Astrocyte of the cerebellum (primary cell): ENCODE results near the gene CECR2.
"Not testable (repeated sequence)": the region's sequence is repeated elsewhere in the genome, so short reads cannot be mapped to it uniquely, and the experiment has no call there.

Source experiments
- DNase-seq: peaks from one replicate; pipeline ENCODE4 v3.0.0-alpha.2; 2011; ENCODE audit warnings: low read depth
- H3K4me3 ChIP-seq: 2 replicates; pipeline ENCODE4 v1.5.1; 2011; ENCODE audit warnings: mild to moderate bottlenecking, low read depth, low read length, moderate library complexity
- CTCF ChIP-seq: IDR thresholded peaks from 2 replicates; pipeline ENCODE4 v1.5.1; 2012; ENCODE audit warnings: low read length, low read depth, moderate library complexity, mild to moderate bottlenecking; ENCODE audit errors: missing control alignments
- in situ Hi-C: cut with HindIII; loops from 2 replicates; pipeline ENCODE4 v1.10.0; 2017; ENCODE audit warnings: low sequenced_read_pairs

Gene CECR2

GRCh38 chr22:17549655-17550054, 180.4 kb downstream of the CECR2 start:
- in situ Hi-C loops = no loop called here
- no peak for TF ChIP-seq CTCF
- DNase-seq = no peak

GRCh38 chr22:17552737-17553136, 183.5 kb downstream of the CECR2 start:
- in situ Hi-C loops = no loop called here
- no peak for TF ChIP-seq CTCF
- no peak overlapping the region for H3K4me3 ChIP-seq
- no peak for DNase-seq

More at GRCh38 chr22:17549655-17550054, 180.4 kb downstream of the CECR2 start:
- H3K4me3 ChIP-seq = no peak overlapping the region

- DNase-seq = no peak
- TF ChIP-seq CTCF = no peak
- in situ Hi-C loops = no loop called here
- H3K4me3 ChIP-seq = no peak overlapping the region
These were observed 185.6 kb downstream of the CECR2 start for GRCh38 chr22:17554814-17555213.

GRCh38 chr22:17559188-17559587, 189.9 kb downstream of the CECR2 start:
- no peak overlapping the region for H3K4me3 ChIP-seq
- in situ Hi-C loops = no loop called here
- no peak for TF ChIP-seq CTCF
- DNase-seq = no peak

GRCh38 chr22:17562906-17563870, 193.9 kb downstream of the CECR2 start, which contains the start of gene SLC25A18:
TSS of gene SLC25A18 (plus strand) at chr22:17563498. CDS start at chr22:17579945, 16,447 bp downstream.
- H3K4me3 ChIP-seq = no peak within 1 kb of the TSS
- peak; percentile 31 for TF ChIP-seq CTCF
- DNase-seq = no peak
- in situ Hi-C loops = no loop called here

GRCh38 chr22:17563936-17564391, 194.7 kb downstream of the CECR2 start:
- no peak overlapping the region for H3K4me3 ChIP-seq
- in situ Hi-C loops = no loop called here
- DNase-seq = no peak
- peak; percentile 15 for TF ChIP-seq CTCF

- DNase-seq, in situ Hi-C loops, H3K4me3 ChIP-seq: not testable (repeated sequence)
These were observed 196.9 kb downstream of the CECR2 start for GRCh38 chr22:17566016-17566687.
